ENCODE data around the gene CBLN1. TPM values are rescaled to one million over a fixed set of nuclear protein-coding genes. Genes with fewer than 3 reads are reported as not detected.

Gene CBLN1
- total RNA-seq, result 1 to 10 TPM in 1 of 4 donors, under 1 TPM in 1, not detected in 2; 0.83 to 2.4 TPM

DNA sequence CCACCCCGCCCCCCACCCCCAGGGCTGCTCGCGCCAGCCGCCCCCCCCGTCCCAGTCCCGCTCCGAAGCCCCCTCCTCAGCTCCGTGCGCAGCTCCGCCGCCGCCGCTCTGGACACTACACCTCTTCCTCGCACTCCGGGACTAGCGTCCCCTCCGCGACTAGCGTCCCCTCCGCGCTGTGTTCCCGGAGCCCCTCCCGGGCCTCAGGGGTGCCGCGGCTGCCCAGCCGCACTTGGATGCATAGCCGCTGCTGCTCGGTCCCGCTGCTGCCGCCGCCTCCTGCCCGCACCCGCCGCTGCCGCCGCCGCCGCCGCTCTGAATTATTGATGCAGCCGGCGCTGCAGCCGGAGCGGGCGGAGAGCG, at the start of gene CBLN1:
TSS of gene CBLN1 (minus strand) at position 359 of the 363 bp plus-strand sequence. CDS start 373 bp downstream, outside the sequence.
- no peak for DNase-seq
- intact Hi-C loops (cut with DNase I; ENCODE audit: low total_unique reads), result no loop called here
- H3K9me3 ChIP-seq, result no peaks in the 10 kb centered on the region
- peaks cover 2 to 78% of the 10 kb centered on the region in 2 donors for H3K27me3 ChIP-seq
- H3K36me3 ChIP-seq, result no peaks in the 10 kb centered on the region
- no peak within 1 kb of the TSS for H3K27ac ChIP-seq
- H3K4me1 ChIP-seq, result peaks cover 0 to 19% of the 10 kb centered on the region in 2 donors
- TF ChIP-seq, protein P1, sequence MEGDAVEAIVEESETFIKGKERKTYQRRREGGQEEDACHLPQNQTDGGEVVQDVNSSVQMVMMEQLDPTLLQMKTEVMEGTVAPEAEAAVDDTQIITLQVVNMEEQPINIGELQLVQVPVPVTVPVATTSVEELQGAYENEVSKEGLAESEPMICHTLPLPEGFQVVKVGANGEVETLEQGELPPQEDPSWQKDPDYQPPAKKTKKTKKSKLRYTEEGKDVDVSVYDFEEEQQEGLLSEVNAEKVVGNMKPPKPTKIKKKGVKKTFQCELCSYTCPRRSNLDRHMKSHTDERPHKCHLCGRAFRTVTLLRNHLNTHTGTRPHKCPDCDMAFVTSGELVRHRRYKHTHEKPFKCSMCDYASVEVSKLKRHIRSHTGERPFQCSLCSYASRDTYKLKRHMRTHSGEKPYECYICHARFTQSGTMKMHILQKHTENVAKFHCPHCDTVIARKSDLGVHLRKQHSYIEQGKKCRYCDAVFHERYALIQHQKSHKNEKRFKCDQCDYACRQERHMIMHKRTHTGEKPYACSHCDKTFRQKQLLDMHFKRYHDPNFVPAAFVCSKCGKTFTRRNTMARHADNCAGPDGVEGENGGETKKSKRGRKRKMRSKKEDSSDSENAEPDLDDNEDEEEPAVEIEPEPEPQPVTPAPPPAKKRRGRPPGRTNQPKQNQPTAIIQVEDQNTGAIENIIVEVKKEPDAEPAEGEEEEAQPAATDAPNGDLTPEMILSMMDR (IDR thresholded peaks at IDR 0.05), result no peak
- TF ChIP-seq POLR2A (IDR thresholded peaks at IDR 0.05), result no peak
- H3K4me3 ChIP-seq, result peak within 1 kb of the TSS in 1 of 2 donors; percentile 18

GRCh38 chr16:49330562-49331201, 49.0 kb upstream of the CBLN1 start:
- Histone ChIP-seq H3K9me3 (no peaks in the 10 kb centered on the region), H3K4me1 (no peaks in the 10 kb centered on the region), H3K27ac (no peak overlapping the region), H3K36me3 (no peaks in the 10 kb centered on the region), H3K27me3 (no peaks in the 10 kb centered on the region), H3K4me3 (no peak overlapping the region)
- TF ChIP-seq POLR2A (IDR thresholded peaks at IDR 0.05), result no peak
- TF ChIP-seq, protein P1 (IDR thresholded peaks at IDR 0.05), result no peak
- intact Hi-C loops (cut with DNase I; ENCODE audit: low total_unique reads), result no loop called here
- DNase-seq, result no peak

GRCh38 chr16:49328325-49328724, 46.7 kb upstream of the CBLN1 start:
- TF ChIP-seq, protein P1 (IDR thresholded peaks at IDR 0.05), result no peak
- TF ChIP-seq POLR2A (IDR thresholded peaks at IDR 0.05), result no peak
- no peaks in the 10 kb centered on the region for H3K36me3 ChIP-seq
- intact Hi-C loops (cut with DNase I; ENCODE audit: low total_unique reads), result no loop called here
- DNase-seq, result no peak
- no peaks in the 10 kb centered on the region for H3K4me1 ChIP-seq
- no peak overlapping the region for H3K4me3 ChIP-seq
- H3K27me3 ChIP-seq, result no peaks in the 10 kb centered on the region
- no peaks in the 10 kb centered on the region for H3K9me3 ChIP-seq
- no peak overlapping the region for H3K27ac ChIP-seq

DNA sequence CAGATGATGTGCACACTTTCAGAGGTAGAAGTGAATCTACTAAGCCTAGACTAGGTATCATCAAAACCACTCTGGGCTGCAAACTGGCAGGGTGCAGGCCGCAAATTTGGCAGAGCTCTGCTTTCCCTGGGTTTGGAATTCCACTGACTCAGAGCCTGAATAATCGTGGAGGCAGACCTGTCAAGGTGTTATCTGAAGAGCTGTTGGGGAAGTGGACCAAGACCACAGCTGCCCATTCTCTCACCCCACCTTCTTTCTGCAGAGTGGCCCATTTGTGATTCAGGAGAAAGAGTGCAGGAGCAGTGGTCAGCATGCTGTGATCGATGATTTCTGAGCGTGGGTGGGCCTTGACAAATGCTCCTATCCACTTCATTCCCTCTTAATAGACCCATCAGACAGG, 45.8 kb upstream of the CBLN1 start:
- no peak for TF ChIP-seq POLR2A (IDR thresholded peaks at IDR 0.05)
- TF ChIP-seq, protein P1 (IDR thresholded peaks at IDR 0.05), result no peak
- no peak overlapping the region for H3K4me3 ChIP-seq
- H3K4me1 ChIP-seq, result no peaks in the 10 kb centered on the region
- H3K9me3 ChIP-seq, result no peaks in the 10 kb centered on the region
- H3K27me3 ChIP-seq, result no peaks in the 10 kb centered on the region
- no peak overlapping the region for H3K27ac ChIP-seq
- no peak for DNase-seq
- intact Hi-C loops (cut with DNase I; ENCODE audit: low total_unique reads), result no loop called here
- H3K36me3 ChIP-seq, result no peaks in the 10 kb centered on the region

GRCh38 chr16:49324703-49325102, 43.1 kb upstream of the CBLN1 start:
- no peaks in the 10 kb centered on the region for H3K27me3 ChIP-seq
- no peaks in the 10 kb centered on the region for H3K4me1 ChIP-seq
- no peak overlapping the region for H3K4me3 ChIP-seq
- no peak for TF ChIP-seq POLR2A (IDR thresholded peaks at IDR 0.05)
- TF ChIP-seq, protein P1 (IDR thresholded peaks at IDR 0.05), result no peak
- no peaks in the 10 kb centered on the region for H3K36me3 ChIP-seq
- DNase-seq, result no peak
- H3K9me3 ChIP-seq, result no peaks in the 10 kb centered on the region
- intact Hi-C loops (cut with DNase I; ENCODE audit: low total_unique reads), result no loop called here
- no peak overlapping the region for H3K27ac ChIP-seq

Measured in uterus (tissue), 4 donors.